Measurements from ENCODE around the gene HIPK2. TPM values are rescaled to one million over a fixed set of nuclear protein-coding genes. Genes with fewer than 3 reads are reported as not detected.

HIPK2 gene
- total and polyA plus RNA-seq, 10 of the 15 experiments (the other 5 are each of a cell fraction or from before 2014, with no cell fraction given): 1.7 to 39.0 (median 9.4) TPM

GRCh38 chr7:139698844-139699243 lies 79.0 kb downstream of the HIPK2 start:
- no peak for DNase-seq (ENCODE audit: low read depth, low spot score)
- H3K27me3 ChIP-seq (replicated peaks in 1 of 2; ENCODE audit: control insufficient read depth in 2 of 2, insufficient read depth in 2 of 2, low read length in 1 of 2): no peaks in the 10 kb centered on the region
- H3K4me1 ChIP-seq (ENCODE audit: control insufficient read depth, insufficient read depth, low read length): peaks cover 50% of the 10 kb centered on the region
- no peak for ATAC-seq
- BruUV-seq (replicated peaks): no TSS peak
- WGBS (ENCODE audit: insufficient coverage, insufficient replicate concordance, low lambda C conversion rate, missing lambda C conversion rate): under 1% methylated on average over 13 of the region's 13 CpGs
- no peak overlapping the region for H3K27ac ChIP-seq (ENCODE audit: control insufficient read depth, insufficient read depth)
- H2AFZ ChIP-seq (ENCODE audit: control insufficient read depth, low read depth, low read length): no peak overlapping the region
- in situ Hi-C loops (cut with MboI): no loop called here
- H3K9me3 ChIP-seq (replicated peaks; ENCODE audit: control insufficient read depth, insufficient read depth, low read length): no peaks in the 10 kb centered on the region
- RAD21 ChIA-PET (ENCODE audit: unreplicated experiment): no interaction called here
- no peaks in the 10 kb centered on the region for H4K20me1 ChIP-seq (ENCODE audit: control insufficient read depth, insufficient read depth)
- no peaks in the 10 kb centered on the region; the same call in 1 of the 2 replicates for H3K79me2 ChIP-seq (ENCODE audit: control insufficient read depth, insufficient read depth, low read length)
- SMC1A ChIA-PET (ENCODE audit: uncharacterized antibody, unreplicated experiment): no interaction called here
- no peak overlapping the region for H3K4me3 ChIP-seq
- POLR2A ChIA-PET: no interaction called here
- TF ChIP-seq FOXK2 (IDR thresholded peaks at IDR 0.05) (no peak), TAF1 (IDR thresholded peaks at IDR 0.05; ENCODE audit: borderline replicate concordance, low read depth, low read length) (no peak), ZNF384 (IDR thresholded peaks at IDR 0.05; ENCODE audit: borderline replicate concordance, low read depth, low read length) (no peak), TCF12 (IDR thresholded peaks at IDR 0.05; ENCODE audit: low read depth, low read length) (no peak), SPI1 (IDR thresholded peaks at IDR 0.05; ENCODE audit: borderline replicate concordance, insufficient read depth, low read depth, low read length) (no peak), IKZF1 (conservative IDR thresholded peaks at IDR 0.05) (no peak), STAT3 (IDR thresholded peaks at IDR 0.05; ENCODE audit: low read depth, low read length) (no peak), NFYB (IDR thresholded peaks at IDR 0.05; ENCODE audit: insufficient read depth, low read depth, low read length) (no peak), NR2F1 (conservative IDR thresholded peaks at IDR 0.05) (no peak), RFX5 (IDR thresholded peaks at IDR 0.05; ENCODE audit: low read depth, low read length) (no peak), EZH2 (IDR thresholded peaks at IDR 0.05; ENCODE audit: borderline replicate concordance, control insufficient read depth, low read depth, low read length) (no peak), ATF2 (IDR thresholded peaks at IDR 0.05; ENCODE audit: low read length) (no peak), WRNIP1 (IDR thresholded peaks at IDR 0.05; ENCODE audit: borderline replicate concordance, low read depth, low read length) (no peak), ASH2L (IDR thresholded peaks at IDR 0.05; ENCODE audit: borderline replicate concordance, low read depth) (no peak), YY1 (IDR thresholded peaks at IDR 0.05; ENCODE audit: low read depth, low read length) (no peak), ZNF217 (IDR thresholded peaks at IDR 0.05) (no peak)
- TF ChIP-seq, protein P1, sequence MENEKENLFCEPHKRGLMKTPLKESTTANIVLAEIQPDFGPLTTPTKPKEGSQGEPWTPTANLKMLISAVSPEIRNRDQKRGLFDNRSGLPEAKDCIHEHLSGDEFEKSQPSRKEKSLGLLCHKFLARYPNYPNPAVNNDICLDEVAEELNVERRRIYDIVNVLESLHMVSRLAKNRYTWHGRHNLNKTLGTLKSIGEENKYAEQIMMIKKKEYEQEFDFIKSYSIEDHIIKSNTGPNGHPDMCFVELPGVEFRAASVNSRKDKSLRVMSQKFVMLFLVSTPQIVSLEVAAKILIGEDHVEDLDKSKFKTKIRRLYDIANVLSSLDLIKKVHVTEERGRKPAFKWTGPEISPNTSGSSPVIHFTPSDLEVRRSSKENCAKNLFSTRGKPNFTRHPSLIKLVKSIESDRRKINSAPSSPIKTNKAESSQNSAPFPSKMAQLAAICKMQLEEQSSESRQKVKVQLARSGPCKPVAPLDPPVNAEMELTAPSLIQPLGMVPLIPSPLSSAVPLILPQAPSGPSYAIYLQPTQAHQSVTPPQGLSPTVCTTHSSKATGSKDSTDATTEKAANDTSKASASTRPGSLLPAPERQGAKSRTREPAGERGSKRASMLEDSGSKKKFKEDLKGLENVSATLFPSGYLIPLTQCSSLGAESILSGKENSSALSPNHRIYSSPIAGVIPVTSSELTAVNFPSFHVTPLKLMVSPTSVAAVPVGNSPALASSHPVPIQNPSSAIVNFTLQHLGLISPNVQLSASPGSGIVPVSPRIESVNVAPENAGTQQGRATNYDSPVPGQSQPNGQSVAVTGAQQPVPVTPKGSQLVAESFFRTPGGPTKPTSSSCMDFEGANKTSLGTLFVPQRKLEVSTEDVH (IDR thresholded peaks at IDR 0.05; ENCODE audit: low read depth, partially characterized antibody): no peak
- TF ChIP-seq, protein P2, sequence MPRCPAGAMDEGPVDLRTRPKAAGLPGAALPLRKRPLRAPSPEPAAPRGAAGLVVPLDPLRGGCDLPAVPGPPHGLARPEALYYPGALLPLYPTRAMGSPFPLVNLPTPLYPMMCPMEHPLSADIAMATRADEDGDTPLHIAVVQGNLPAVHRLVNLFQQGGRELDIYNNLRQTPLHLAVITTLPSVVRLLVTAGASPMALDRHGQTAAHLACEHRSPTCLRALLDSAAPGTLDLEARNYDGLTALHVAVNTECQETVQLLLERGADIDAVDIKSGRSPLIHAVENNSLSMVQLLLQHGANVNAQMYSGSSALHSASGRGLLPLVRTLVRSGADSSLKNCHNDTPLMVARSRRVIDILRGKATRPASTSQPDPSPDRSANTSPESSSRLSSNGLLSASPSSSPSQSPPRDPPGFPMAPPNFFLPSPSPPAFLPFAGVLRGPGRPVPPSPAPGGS (IDR thresholded peaks at IDR 0.05; ENCODE audit: borderline replicate concordance, insufficient read depth, low read depth, low read length, poor library complexity, severe bottlenecking): no peak
- TF ChIP-seq, protein P3, sequence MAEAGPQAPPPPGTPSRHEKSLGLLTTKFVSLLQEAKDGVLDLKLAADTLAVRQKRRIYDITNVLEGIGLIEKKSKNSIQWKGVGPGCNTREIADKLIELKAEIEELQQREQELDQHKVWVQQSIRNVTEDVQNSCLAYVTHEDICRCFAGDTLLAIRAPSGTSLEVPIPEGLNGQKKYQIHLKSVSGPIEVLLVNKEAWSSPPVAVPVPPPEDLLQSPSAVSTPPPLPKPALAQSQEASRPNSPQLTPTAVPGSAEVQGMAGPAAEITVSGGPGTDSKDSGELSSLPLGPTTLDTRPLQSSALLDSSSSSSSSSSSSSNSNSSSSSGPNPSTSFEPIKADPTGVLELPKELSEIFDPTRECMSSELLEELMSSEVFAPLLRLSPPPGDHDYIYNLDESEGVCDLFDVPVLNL (IDR thresholded peaks at IDR 0.05; ENCODE audit: low read depth, low read length): no peak
- peaks cover 5 to 8% of the 10 kb centered on the region in 2 experiments; a peak in 2 of 4 replicates for H3K36me3 ChIP-seq (ENCODE audit: control insufficient read depth in 2 of 2, insufficient read depth in 2 of 2, low read length in 1 of 2)
- H3K4me2 ChIP-seq (ENCODE audit: control insufficient read depth, insufficient read depth): no peak overlapping the region
- CTCF ChIA-PET: interaction anchor here (1.6 kb wide), 1 partner anchor 11 kb away, joined by 3 read pairs; no protein-coding TSS in a partner anchor
- no peak for FAIRE-seq
- intact Hi-C loops (cut with micrococcal nuclease; ENCODE audit: unreplicated experiment): no loop called here
- no peak overlapping the region for H3K9ac ChIP-seq (ENCODE audit: control insufficient read depth, insufficient read depth, low read length)

Measured in GM12878 (cell line).